Type B pancreatic cell (in vitro differentiated cells): ENCODE measurements around the gene CUEDC1. TPM values are rescaled to one million over a fixed set of nuclear protein-coding genes. Genes with fewer than 3 reads are reported as not detected.

Experiments used
- DNase-seq: peaks from one replicate; pipeline ENCODE4 v3.0.0; 2021; ENCODE audit warnings: mixed read lengths; ENCODE audit not compliant: unreplicated experiment; ENCODE audit errors: extremely low spot score
- H3K27ac Mint-ChIP-seq: 2 replicates; pipeline ENCODE4 v1.8.0; 2021; ENCODE audit warnings: mild to moderate bottlenecking, mixed read lengths
- H3K27me3 Mint-ChIP-seq: 2 replicates; pipeline ENCODE4 v1.8.0; 2021; ENCODE audit warnings: mixed read lengths
- H3K36me3 Mint-ChIP-seq: 2 replicates; pipeline ENCODE4 v1.8.0; 2021; ENCODE audit warnings: mixed read lengths
- H3K4me1 Mint-ChIP-seq: one replicate; pipeline ENCODE4 v1.8.0; 2021; ENCODE audit warnings: mixed read lengths; ENCODE audit not compliant: unreplicated experiment
- H3K4me3 Mint-ChIP-seq: 2 replicates; pipeline ENCODE4 v1.8.0; 2021; ENCODE audit warnings: mild to moderate bottlenecking, mixed read lengths
- H3K9me3 Mint-ChIP-seq: 2 replicates; pipeline ENCODE4 v1.8.0; 2021; ENCODE audit warnings: mixed read lengths
- total RNA-seq: library from RNA; stranded (reverse); gene quantifications from 2 replicates; pipeline ENCODE4 v1.2.1, GENCODE V29; 2021; ENCODE audit warnings: low replicate concordance
- TF ChIP-seq, protein P1 (sequence below): fragments of 200-600 bp; sonication (generic); conservative IDR thresholded peaks from 2 replicates; pipeline ENCODE4 v1.5.0; 2021; ENCODE audit warnings: antibody characterized with exemption, mild to moderate bottlenecking

CUEDC1 gene
- total RNA-seq, 1 donor from 2014 or later = 31.3 TPM

DNA sequence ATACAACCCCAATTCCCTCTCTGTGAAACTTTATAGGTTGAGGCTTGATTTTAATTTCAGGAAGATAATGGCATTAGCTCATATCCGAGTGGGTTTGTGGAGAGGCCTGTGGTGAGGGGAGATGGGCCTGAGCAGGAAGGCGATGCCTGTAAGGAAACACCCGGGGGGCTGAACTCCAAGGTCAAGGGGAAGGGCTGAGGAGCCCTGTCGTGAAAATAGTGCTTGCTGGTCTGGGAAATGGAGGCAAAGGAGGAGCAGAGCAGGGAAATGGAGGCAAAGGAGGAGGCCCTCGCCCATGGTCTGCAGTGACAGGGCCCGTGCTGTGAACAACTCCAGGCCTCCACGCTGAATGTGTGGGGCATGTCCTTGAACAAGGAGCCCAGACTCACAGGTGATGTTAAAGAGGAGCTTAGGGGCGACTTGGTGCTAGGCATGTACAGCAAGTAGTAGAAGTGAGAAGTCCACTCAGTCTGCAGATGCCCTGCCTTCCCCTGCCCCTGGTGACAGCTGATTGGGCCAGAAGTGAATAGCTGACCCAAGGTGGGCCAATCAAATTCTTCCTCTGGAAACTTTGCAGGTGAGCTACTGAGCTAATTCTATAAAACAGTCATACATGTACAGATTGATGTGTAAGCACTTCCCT lies 143.5 kb downstream of the CUEDC1 start:
- Mint-ChIP-seq H3K4me1 (peaks cover 22% of the 10 kb centered on the region), H3K9me3 (no peaks in the 10 kb centered on the region), H3K4me3 (peak overlapping the region; percentile 18), H3K27ac (no peak overlapping the region), H3K27me3 (peaks cover 41% of the 10 kb centered on the region), H3K36me3 (no peaks in the 10 kb centered on the region)
- DNase-seq = no peak
- TF ChIP-seq, protein P1, sequence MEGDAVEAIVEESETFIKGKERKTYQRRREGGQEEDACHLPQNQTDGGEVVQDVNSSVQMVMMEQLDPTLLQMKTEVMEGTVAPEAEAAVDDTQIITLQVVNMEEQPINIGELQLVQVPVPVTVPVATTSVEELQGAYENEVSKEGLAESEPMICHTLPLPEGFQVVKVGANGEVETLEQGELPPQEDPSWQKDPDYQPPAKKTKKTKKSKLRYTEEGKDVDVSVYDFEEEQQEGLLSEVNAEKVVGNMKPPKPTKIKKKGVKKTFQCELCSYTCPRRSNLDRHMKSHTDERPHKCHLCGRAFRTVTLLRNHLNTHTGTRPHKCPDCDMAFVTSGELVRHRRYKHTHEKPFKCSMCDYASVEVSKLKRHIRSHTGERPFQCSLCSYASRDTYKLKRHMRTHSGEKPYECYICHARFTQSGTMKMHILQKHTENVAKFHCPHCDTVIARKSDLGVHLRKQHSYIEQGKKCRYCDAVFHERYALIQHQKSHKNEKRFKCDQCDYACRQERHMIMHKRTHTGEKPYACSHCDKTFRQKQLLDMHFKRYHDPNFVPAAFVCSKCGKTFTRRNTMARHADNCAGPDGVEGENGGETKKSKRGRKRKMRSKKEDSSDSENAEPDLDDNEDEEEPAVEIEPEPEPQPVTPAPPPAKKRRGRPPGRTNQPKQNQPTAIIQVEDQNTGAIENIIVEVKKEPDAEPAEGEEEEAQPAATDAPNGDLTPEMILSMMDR = no peak

Other genes with a start within 250 kb of the CUEDC1 start
- gene CCDC182, start 210.1 kb downstream of the CUEDC1 start, total RNA-seq = not detected in 2 replicates
- gene MRPS23, start 105.4 kb downstream of the CUEDC1 start, total RNA-seq = 35.5 and 46.9 TPM in 2 replicates
- gene VEZF1, start 32.8 kb upstream of the CUEDC1 start, total RNA-seq = 53.3 and 73.2 TPM in 2 replicates
- gene SRSF1, start 51.8 kb upstream of the CUEDC1 start, total RNA-seq = 200 and 306 TPM in 2 replicates
- 41.6 and 42.5 TPM in 2 replicates for gene DYNLL2, start 128.0 kb upstream of the CUEDC1 start, total RNA-seq
- gene OR4D1, start 193.0 kb upstream of the CUEDC1 start, total RNA-seq = not detected in 2 replicates
- not detected in 2 replicates for gene OR4D2, start 211.6 kb upstream of the CUEDC1 start, total RNA-seq
- gene EPX, start 237.3 kb upstream of the CUEDC1 start, total RNA-seq = not detected in 2 replicates